G401 (cell line): ENCODE measurements around the gene AMPH. TPM values are rescaled to one million over a fixed set of nuclear protein-coding genes. Genes with fewer than 3 reads are reported as not detected.
"Not testable (repeated sequence)": the region's sequence is repeated elsewhere in the genome, so short reads cannot be mapped to it uniquely, and the experiment has no call there.

Source experiments
- DNase-seq: peaks from one replicate; pipeline ENCODE4 v3.0.0-alpha.2; 2015; ENCODE audit warnings: low spot score
- in situ Hi-C: cut with HindIII; loops from 2 replicates; pipeline ENCODE4 v1.10.0; 2016; ENCODE audit warnings: low sequenced_read_pairs, mixed read lengths
- total RNA-seq: library from RNA; depleted of rRNA; stranded (reverse); fragments of >200 nt; shearing (Covaris generic); gene quantifications from 2 replicates; pipeline ENCODE4 v1.2.3, GENCODE V29; 2014

Gene AMPH
- total RNA-seq, 1 experiment from 2014 or later: not detected

GRCh38 chr7:38339953-38340819 lies 291.0 kb downstream of the AMPH start:
- in situ Hi-C loops: no loop called here
- DNase-seq: no peak

GRCh38 chr7:38336148-38336515 lies 295.0 kb downstream of the AMPH start:
- DNase-seq, in situ Hi-C loops: not testable (repeated sequence)

GRCh38 chr7:38335492-38336147 lies 295.6 kb downstream of the AMPH start:
- in situ Hi-C loops: no loop called here
- DNase-seq: peak; percentile 56

GRCh38 chr7:38335128-38335491 lies 296.1 kb downstream of the AMPH start:
- peak; percentile 18 for DNase-seq
- in situ Hi-C loops: no loop called here

GRCh38 chr7:38334163-38334562 lies 297.0 kb downstream of the AMPH start:
- in situ Hi-C loops: no loop called here
- no peak for DNase-seq
